ENCODE results near the gene SRRM4. TPM values are rescaled to one million over a fixed set of nuclear protein-coding genes. Genes with fewer than 3 reads are reported as not detected.
A peak's percentile ranks its signal among the peaks of the same experiment; 100 is the strongest.

SRRM4 gene
- total and polyA plus RNA-seq, 8 donors = 0.05 to 2.6 (median 0.22) TPM; not detected in 2

DNA sequence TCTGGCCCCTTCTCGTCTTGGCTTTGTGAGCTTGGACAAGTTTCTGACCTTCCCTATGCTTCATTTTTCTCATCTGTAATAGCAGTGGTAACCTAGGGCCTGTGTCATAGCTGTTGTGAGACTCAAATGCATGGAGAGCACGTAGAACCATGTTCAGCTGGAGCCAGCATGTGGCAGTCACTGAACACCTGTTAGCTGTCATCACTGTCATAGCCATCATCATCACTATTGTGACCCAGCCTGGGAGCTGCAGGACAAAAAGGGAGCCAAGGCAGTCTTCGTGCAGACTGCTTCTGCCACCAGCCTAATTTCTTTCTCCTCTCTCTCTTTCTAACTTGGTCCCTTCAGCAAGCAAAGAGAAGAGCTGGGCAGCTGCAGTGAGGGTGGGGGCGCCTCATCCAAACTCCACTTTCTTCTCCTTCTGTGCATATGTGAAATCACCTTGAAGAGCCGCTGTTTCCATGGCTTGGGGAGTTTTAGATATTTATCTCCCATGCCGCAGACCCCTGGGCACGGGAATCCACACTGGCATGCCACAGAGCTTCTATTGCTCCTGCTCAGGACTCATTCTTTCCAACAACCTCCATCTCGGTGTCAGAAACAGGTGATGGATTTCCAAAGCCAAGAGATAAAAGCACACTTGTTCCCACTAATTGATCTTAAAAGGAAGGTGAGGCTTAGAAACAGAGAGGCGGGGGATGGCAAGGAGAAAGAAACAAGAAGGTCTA is 87.0 kb downstream of the SRRM4 start:
- H3K4me1 ChIP-seq = peaks cover 0 to 3% (median 0%) of the 10 kb centered on the region in 4 donors
- no peak overlapping the region for H3K4me3 ChIP-seq
- no peaks in the 10 kb centered on the region for H3K9me3 ChIP-seq
- WGBS, 5 donors = 39 to 48% (median 46%) methylated on average over 9 of the region's 9 CpGs
- H3K36me3 ChIP-seq = no peaks in the 10 kb centered on the region
- H3K27me3 ChIP-seq = peaks cover 0 to 17% (median 0%) of the 10 kb centered on the region in 3 donors
- DNase-seq = no peak
- intact Hi-C loops (cut with DNase I; ENCODE audit: low total_unique reads) = no loop called here
- no peak overlapping the region for H3K27ac ChIP-seq
- TF ChIP-seq CTCF (IDR thresholded peaks at IDR 0.05) (no peak), POLR2AphosphoS5 (IDR thresholded peaks at IDR 0.05) (no peak), EP300 (IDR thresholded peaks at IDR 0.05) (no peak), POLR2A (IDR thresholded peaks at IDR 0.05) (no peak)

- DNase-seq = peak; percentile 38 to 42
- Histone ChIP-seq H3K4me1 (peaks cover 0 to 3% (median 0%) of the 10 kb centered on the region in 4 donors), H3K9me3 (no peaks in the 10 kb centered on the region), H3K27me3 (peaks cover 0 to 17% (median 0%) of the 10 kb centered on the region in 3 donors), H3K27ac (peak overlapping the region in 1 of 5 donors; percentile 49), H3K36me3 (no peaks in the 10 kb centered on the region), H3K4me3 (no peak overlapping the region)
- intact Hi-C loops (cut with DNase I; ENCODE audit: low total_unique reads) = no loop called here
- TF ChIP-seq POLR2AphosphoS5 (IDR thresholded peaks at IDR 0.05) = no peak
- no peak for TF ChIP-seq POLR2A (IDR thresholded peaks at IDR 0.05)
- no peak for TF ChIP-seq CTCF (IDR thresholded peaks at IDR 0.05)
- TF ChIP-seq EP300 (IDR thresholded peaks at IDR 0.05) = no peak
- WGBS, 5 donors = 8 to 19% (median 12%) methylated on average over 8 of the region's 8 CpGs
These were observed 87.9 kb downstream of the SRRM4 start for GRCh38 chr12:119069147-119069642.

GRCh38 chr12:119071176-119071575 is 89.8 kb downstream of the SRRM4 start:
- intact Hi-C loops (cut with DNase I; ENCODE audit: low total_unique reads) = no loop called here
- H3K4me1 ChIP-seq = peaks cover 0 to 3% (median 0%) of the 10 kb centered on the region in 4 donors
- H3K36me3 ChIP-seq = no peaks in the 10 kb centered on the region
- no peaks in the 10 kb centered on the region for H3K9me3 ChIP-seq
- no peak overlapping the region for H3K27ac ChIP-seq
- no peak overlapping the region for H3K4me3 ChIP-seq
- WGBS, 5 donors = 76 to 89% (median 88%) methylated on average over 6 of the region's 6 CpGs
- TF ChIP-seq POLR2AphosphoS5 (IDR thresholded peaks at IDR 0.05) (no peak), EP300 (IDR thresholded peaks at IDR 0.05) (no peak), CTCF (IDR thresholded peaks at IDR 0.05) (no peak), POLR2A (IDR thresholded peaks at IDR 0.05) (no peak)
- peaks cover 0 to 17% (median 0%) of the 10 kb centered on the region in 3 donors for H3K27me3 ChIP-seq
- no peak for DNase-seq

DNA sequence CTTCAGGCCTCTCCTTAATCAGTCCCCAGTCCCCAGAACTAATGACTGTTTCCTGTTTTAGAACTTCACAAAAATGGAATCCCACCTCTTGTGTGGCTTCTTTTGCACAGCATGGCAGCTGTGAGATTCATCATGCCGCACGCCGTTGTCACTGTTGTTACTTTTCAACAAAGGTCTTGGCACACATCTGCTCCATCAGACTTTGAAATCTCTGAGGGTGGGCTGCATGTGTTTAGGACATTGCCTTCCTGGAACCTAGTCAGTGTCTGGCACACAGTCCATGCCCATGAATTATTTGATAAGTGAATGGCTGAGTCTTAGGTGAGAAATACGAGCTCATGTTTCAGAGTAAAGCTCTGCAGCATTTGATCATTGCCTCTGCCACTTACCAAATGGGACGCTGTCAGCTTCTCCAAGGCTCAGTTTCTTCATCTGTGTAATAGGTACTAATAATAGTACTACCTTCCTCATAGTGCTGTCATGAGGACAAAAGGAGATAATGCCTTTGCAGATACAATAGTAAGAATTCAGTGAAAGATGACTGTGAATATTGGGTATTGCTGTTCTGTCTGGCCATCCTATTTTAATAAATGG is 90.4 kb downstream of the SRRM4 start:
- H3K27ac ChIP-seq = no peak overlapping the region
- TF ChIP-seq POLR2AphosphoS5 (IDR thresholded peaks at IDR 0.05) = no peak
- no peak for TF ChIP-seq EP300 (IDR thresholded peaks at IDR 0.05)
- no peak for TF ChIP-seq POLR2A (IDR thresholded peaks at IDR 0.05)
- TF ChIP-seq CTCF (IDR thresholded peaks at IDR 0.05) = no peak
- intact Hi-C loops (cut with DNase I; ENCODE audit: low total_unique reads) = no loop called here

More for the DNA sequence above, 90.4 kb downstream of the SRRM4 start:
- Histone ChIP-seq H3K4me3 (no peak overlapping the region), H3K27me3 (peaks cover 0 to 16% (median 0%) of the 10 kb centered on the region in 3 donors), H3K9me3 (no peaks in the 10 kb centered on the region), H3K4me1 (peaks cover 0 to 3% (median 0%) of the 10 kb centered on the region in 4 donors), H3K36me3 (no peaks in the 10 kb centered on the region)
- no peak for DNase-seq
- WGBS, 5 donors = 70 to 78% (median 77%) methylated on average over 5 of the region's 5 CpGs
